HEK293T (cell line): ENCODE results near the gene FAT2.
"Not testable (repeated sequence)": the region's sequence is repeated elsewhere in the genome, so short reads cannot be mapped to it uniquely, and the experiment has no call there.

Source experiments
- CTCF ChIA-PET: fragments of 350-600 bp; formaldehyde crosslinking; extraction: SDS; loops from one replicate; lab custom pipeline; 2021; ENCODE audit warnings: antibody characterized with exemption, inconsistent platforms; lab: Yijun Ruan, JAX
- POLR2A ChIA-PET: fragments of 350-600 bp; formaldehyde crosslinking; extraction: SDS; loops from one replicate; lab custom pipeline; 2020; ENCODE audit warnings: antibody characterized with exemption, inconsistent platforms; lab: Yijun Ruan, JAX
- DNase-seq: peaks from one replicate; pipeline ENCODE4 v3.0.0; 2012; ENCODE audit warnings: mixed read lengths; ENCODE audit errors: extremely low spot score
- ARNT ChIP-seq: fragments of 450-650 bp; IDR thresholded peaks from 2 replicates; pipeline ENCODE4 v1.6.1; 2017; ENCODE audit warnings: mild to moderate bottlenecking
- BHLHE40 ChIP-seq: fragments of 450-650 bp; IDR thresholded peaks from 2 replicates; pipeline ENCODE4 v1.6.1; 2016; ENCODE audit warnings: mild to moderate bottlenecking, moderate library complexity, borderline replicate concordance
- CTBP1 ChIP-seq: fragments of 450-650 bp; IDR thresholded peaks from 2 replicates; pipeline ENCODE4 v1.6.1; 2016; ENCODE audit warnings: borderline replicate concordance
- ELF4 ChIP-seq: fragments of 450-650 bp; IDR thresholded peaks from 2 replicates; pipeline ENCODE4 v1.6.1; 2017; ENCODE audit warnings: antibody characterized with exemption
- FOXA1 ChIP-seq: fragments of 450-650 bp; IDR thresholded peaks from 2 replicates; pipeline ENCODE4 v1.6.1; 2016; ENCODE audit warnings: mild to moderate bottlenecking
- FOXK2 ChIP-seq: fragments of 450-650 bp; IDR thresholded peaks from 2 replicates; pipeline ENCODE4 v1.6.1; 2016; ENCODE audit warnings: mild to moderate bottlenecking
- FOXM1 ChIP-seq: fragments of 450-650 bp; IDR thresholded peaks from 2 replicates; pipeline ENCODE4 v1.6.1; 2017; ENCODE audit warnings: mild to moderate bottlenecking, borderline replicate concordance
- HDGF ChIP-seq: fragments of 450-650 bp; IDR thresholded peaks from 2 replicates; pipeline ENCODE4 v1.6.1; 2017; ENCODE audit warnings: antibody characterized with exemption, borderline replicate concordance
- L3MBTL2 ChIP-seq: fragments of 450-650 bp; conservative IDR thresholded peaks from 2 replicates; pipeline ENCODE4 v1.6.1; 2016; ENCODE audit warnings: mild to moderate bottlenecking
- LEF1 ChIP-seq: fragments of 450-650 bp; IDR thresholded peaks from 2 replicates; pipeline ENCODE4 v1.6.1; 2017; ENCODE audit warnings: mild to moderate bottlenecking, borderline replicate concordance
- NFRKB ChIP-seq: fragments of 450-650 bp; IDR thresholded peaks from 2 replicates; pipeline ENCODE4 v1.6.1; 2016; ENCODE audit warnings: mild to moderate bottlenecking, moderate library complexity
- PKNOX1 ChIP-seq: fragments of 450-650 bp; IDR thresholded peaks from 2 replicates; pipeline ENCODE4 v1.6.1; 2016
- SP1 ChIP-seq: fragments of 450-650 bp; IDR thresholded peaks from 2 replicates; pipeline ENCODE4 v1.6.1; 2017
- SUZ12 ChIP-seq: fragments of 450-650 bp; IDR thresholded peaks from 2 replicates; pipeline ENCODE4 v1.6.1; 2016; ENCODE audit warnings: mild to moderate bottlenecking
- TARDBP ChIP-seq: fragments of 450-650 bp; IDR thresholded peaks from 2 replicates; pipeline ENCODE4 v1.6.1; 2016
- ZNF384 ChIP-seq: fragments of 450-650 bp; IDR thresholded peaks from 2 replicates; pipeline ENCODE4 v1.6.1; 2016

Gene FAT2

GRCh38 chr5:151581812-151582583 is 9.1 kb downstream of the FAT2 start:
- POLR2A ChIA-PET = no interaction called here
- no peak for DNase-seq
- CTCF ChIA-PET = no interaction called here
- TF ChIP-seq FOXM1 (no peak), L3MBTL2 (no peak)

DNA sequence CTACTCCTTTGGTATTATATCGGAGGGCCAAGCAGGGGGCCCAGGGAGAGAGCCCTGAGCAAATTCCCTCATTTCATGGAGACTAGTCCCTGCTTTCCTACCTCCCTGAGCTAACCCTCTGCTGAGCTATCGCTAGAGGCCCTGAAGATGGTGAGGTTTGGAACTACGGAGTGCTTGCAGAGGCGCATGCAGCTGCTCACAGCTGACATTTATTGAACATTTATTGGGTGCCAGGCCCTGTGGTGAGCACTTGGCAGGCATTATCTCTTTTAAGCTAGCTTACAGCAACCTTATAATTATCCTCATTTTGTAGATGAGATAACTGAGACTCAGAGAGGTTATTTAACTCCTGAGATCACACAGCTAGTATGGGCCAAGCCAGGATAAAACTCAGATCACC is 9.8 kb downstream of the FAT2 start:
- ChIA-PET CTCF (no interaction called here), POLR2A (no interaction called here)
- no peak for DNase-seq
- TF ChIP-seq SUZ12 (no peak), PKNOX1 (no peak), ELF4 (no peak), HDGF (no peak), SP1 (no peak), ARNT (no peak)

DNA sequence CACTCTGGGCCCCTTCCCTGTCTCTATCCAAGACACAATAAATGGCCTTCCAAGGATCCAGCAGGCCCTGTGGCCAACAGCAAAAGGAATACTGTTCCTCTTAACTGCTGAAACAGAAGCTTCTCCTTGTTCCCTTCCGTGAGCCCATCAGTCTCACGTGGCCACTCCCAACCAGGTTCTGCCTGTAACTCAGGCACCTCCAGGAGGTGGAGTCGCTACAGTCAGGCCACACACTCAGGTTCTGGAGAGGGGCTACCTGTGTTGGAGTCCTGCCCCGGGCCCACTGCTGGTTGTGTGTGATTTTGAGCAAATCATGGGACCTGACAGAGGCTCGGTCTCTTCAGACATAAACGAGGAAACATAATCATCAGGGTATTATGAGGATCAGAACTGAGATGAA is 10.3 kb downstream of the FAT2 start:
- no peak for DNase-seq
- ChIA-PET CTCF (no interaction called here), POLR2A (no interaction called here)
- no peak for TF ChIP-seq FOXM1
- TF ChIP-seq SP1 = no peak
- TF ChIP-seq LEF1 = no peak
- TF ChIP-seq FOXK2 = no peak
- TF ChIP-seq PKNOX1 = no peak
- TF ChIP-seq ZNF384 = no peak

GRCh38 chr5:151580239-151580638 is 10.9 kb downstream of the FAT2 start:
- no peak for DNase-seq
- CTCF ChIA-PET = no interaction called here
- no peak for TF ChIP-seq FOXA1
- no peak for TF ChIP-seq ARNT
- no peak for TF ChIP-seq TARDBP
- no peak for TF ChIP-seq BHLHE40
- no peak for TF ChIP-seq ELF4
- TF ChIP-seq CTBP1 = no peak
- no peak for TF ChIP-seq FOXK2
- no peak for TF ChIP-seq SP1
- TF ChIP-seq SUZ12 = no peak
- TF ChIP-seq ZNF384 = no peak
- POLR2A ChIA-PET = no interaction called here

- DNase-seq, POLR2A ChIA-PET: not testable (repeated sequence)
- CTCF ChIA-PET = interaction anchor here (0.6 kb wide), 1 partner anchor 40 kb away, joined by 3 read pairs; no protein-coding TSS in a partner anchor
Observed at GRCh38 chr5:151579146-151579545, 12.0 kb downstream of the FAT2 start.

- TF ChIP-seq SP1 (no peak), LEF1 (no peak), BHLHE40 (no peak), TARDBP (no peak), ELF4 (no peak), ARNT (no peak), ZNF384 (no peak), SUZ12 (no peak), FOXM1 (no peak), FOXA1 (no peak), FOXK2 (no peak), HDGF (no peak), PKNOX1 (no peak), L3MBTL2 (no peak), CTBP1 (no peak), NFRKB (no peak)
- DNase-seq = no peak
- ChIA-PET POLR2A (no interaction called here), CTCF (interaction anchor here (0.6 kb wide), 1 partner anchor 41 kb away, joined by 3 read pairs; no protein-coding TSS in a partner anchor)
Observed at GRCh38 chr5:151578326-151579025, 12.7 kb downstream of the FAT2 start.

- DNase-seq = no peak
- ChIA-PET CTCF (no interaction called here), POLR2A (no interaction called here)
- no peak for TF ChIP-seq FOXM1
- no peak for TF ChIP-seq TARDBP
- TF ChIP-seq SUZ12 = no peak
- TF ChIP-seq SP1 = no peak
- TF ChIP-seq ARNT = no peak
- TF ChIP-seq CTBP1 = no peak
- no peak for TF ChIP-seq HDGF
- no peak for TF ChIP-seq ELF4
- TF ChIP-seq NFRKB = no peak
- no peak for TF ChIP-seq L3MBTL2
- no peak for TF ChIP-seq FOXA1
- TF ChIP-seq FOXK2 = no peak
- TF ChIP-seq PKNOX1 = no peak
- TF ChIP-seq BHLHE40 = no peak
- TF ChIP-seq ZNF384 = no peak
- no peak for TF ChIP-seq LEF1
Observed at GRCh38 chr5:151577566-151577965, 13.6 kb downstream of the FAT2 start.
